GM12864 (cell line): Measurements from ENCODE around the gene SLC24A3.

ENCODE experiments used
- DNase-seq: peaks from one replicate; pipeline ENCODE4 v3.0.0-alpha.2; 2011; ENCODE audit warnings: low read depth
- H3K4me3 ChIP-seq: 2 replicates; pipeline ENCODE4 v1.5.1; 2011; ENCODE audit warnings: mild to moderate bottlenecking, low read depth, low read length, control low read depth
- TF ChIP-seq, protein P1 (sequence below): IDR thresholded peaks from 2 replicates; pipeline ENCODE4 v1.5.1; 2011; ENCODE audit warnings: low read depth, mild to moderate bottlenecking, moderate library complexity, low read length, control low read depth, inconsistent platforms; ENCODE audit errors: missing control alignments

Gene SLC24A3

GRCh38 chr20:19268426-19268825 is 56.0 kb downstream of the SLC24A3 start:
- TF ChIP-seq, protein P1, sequence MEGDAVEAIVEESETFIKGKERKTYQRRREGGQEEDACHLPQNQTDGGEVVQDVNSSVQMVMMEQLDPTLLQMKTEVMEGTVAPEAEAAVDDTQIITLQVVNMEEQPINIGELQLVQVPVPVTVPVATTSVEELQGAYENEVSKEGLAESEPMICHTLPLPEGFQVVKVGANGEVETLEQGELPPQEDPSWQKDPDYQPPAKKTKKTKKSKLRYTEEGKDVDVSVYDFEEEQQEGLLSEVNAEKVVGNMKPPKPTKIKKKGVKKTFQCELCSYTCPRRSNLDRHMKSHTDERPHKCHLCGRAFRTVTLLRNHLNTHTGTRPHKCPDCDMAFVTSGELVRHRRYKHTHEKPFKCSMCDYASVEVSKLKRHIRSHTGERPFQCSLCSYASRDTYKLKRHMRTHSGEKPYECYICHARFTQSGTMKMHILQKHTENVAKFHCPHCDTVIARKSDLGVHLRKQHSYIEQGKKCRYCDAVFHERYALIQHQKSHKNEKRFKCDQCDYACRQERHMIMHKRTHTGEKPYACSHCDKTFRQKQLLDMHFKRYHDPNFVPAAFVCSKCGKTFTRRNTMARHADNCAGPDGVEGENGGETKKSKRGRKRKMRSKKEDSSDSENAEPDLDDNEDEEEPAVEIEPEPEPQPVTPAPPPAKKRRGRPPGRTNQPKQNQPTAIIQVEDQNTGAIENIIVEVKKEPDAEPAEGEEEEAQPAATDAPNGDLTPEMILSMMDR = no peak
- no peak for DNase-seq
- H3K4me3 ChIP-seq = no peak overlapping the region

- TF ChIP-seq, protein P1 = no peak
- no peak for DNase-seq
- no peak overlapping the region for H3K4me3 ChIP-seq
These were observed 57.4 kb downstream of the SLC24A3 start for GRCh38 chr20:19269737-19270340.

DNA sequence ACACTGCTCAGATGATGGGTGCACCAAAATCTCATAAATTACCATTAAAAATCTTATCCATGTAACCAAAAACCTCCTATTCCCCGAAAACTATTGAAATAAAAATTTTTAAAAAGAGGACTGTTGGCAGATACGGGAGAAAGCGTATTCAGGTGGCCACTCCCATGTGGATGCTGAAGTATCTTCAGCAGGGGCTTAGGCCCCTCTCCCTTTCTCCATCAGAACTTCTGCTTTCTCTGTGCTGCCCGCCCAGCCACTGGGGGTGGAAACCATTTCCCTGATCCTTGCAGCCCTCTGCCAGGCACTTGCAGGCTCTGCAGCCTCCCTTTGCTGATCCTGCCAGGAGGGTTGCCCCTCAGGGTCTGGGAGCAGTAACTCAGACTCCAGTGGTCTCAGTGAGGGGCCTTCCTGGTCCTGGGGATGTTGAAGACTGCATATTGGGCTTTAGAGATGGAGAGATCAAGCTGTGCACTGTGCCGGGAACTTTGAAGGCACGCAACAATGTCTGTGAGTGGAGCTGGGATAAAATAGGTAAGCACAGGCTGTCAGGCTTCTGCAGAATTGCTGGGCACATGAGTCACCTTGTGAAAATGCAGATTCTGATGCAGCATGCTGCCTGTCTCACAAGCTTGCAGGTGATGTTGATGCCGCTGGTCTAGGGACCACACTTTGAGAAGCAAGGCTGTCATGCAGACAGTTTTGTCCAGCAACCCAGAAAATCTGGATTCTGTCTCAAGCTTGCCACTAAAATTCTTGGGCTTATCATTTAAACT is 59.6 kb downstream of the SLC24A3 start:
- DNase-seq = no peak
- TF ChIP-seq, protein P1 = no peak
- H3K4me3 ChIP-seq = no peak overlapping the region

DNA sequence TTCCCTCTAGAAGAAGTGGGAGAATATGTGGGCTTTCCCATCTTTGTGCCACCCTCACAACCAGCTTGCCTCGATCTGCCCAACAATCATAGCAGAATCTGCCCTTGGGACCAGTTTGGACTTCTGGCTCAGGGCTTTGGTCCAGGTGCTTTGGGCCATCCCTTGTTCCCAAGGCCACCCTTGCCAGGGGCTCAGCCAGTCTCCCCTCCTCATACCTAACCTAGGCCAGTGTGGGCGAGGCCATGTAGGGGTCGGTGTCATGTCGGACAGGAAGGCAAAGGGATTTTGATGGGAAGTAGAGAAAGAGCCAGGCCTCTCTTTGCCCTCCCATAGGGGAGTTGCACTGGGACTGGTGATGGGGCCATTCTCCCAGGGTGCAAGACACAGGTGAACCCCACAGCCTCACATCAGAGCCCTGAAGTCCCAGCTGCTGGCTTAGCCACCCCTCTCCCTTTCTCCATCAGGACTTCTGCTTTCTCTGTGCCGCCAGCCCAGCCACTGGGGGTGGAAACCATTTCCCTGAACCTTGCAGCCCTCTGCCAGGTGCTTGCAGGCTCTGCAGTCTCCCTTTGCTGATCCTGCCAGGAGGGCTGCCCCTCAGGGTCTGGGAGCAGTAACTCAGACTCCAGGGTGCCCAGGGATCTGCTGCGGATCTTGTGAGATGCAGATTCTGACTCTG is 60.7 kb downstream of the SLC24A3 start:
- TF ChIP-seq, protein P1 = no peak
- DNase-seq = no peak
- H3K4me3 ChIP-seq = no peak overlapping the region

DNA sequence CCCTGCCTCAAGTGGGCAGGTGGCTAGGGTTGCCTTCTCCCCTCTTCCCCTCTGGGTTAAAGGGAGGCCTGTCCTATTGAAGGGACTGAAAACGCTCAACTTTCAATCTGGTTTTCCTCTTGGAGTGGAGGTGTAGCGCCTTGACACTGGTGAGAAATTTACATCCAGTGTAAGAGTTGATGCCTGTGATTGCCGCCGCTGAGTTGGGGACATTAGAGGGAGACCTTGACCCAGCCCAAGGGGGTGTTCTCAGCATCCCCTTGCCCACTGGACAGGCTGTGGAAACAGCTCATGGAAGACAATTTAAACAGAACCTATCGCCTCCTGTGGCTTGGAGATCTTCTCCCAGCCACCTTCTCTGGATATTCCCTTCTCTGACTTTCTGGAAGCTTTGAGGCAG is 61.6 kb downstream of the SLC24A3 start:
- no peak overlapping the region for H3K4me3 ChIP-seq
- TF ChIP-seq, protein P1 = no peak
- DNase-seq = no peak

DNA sequence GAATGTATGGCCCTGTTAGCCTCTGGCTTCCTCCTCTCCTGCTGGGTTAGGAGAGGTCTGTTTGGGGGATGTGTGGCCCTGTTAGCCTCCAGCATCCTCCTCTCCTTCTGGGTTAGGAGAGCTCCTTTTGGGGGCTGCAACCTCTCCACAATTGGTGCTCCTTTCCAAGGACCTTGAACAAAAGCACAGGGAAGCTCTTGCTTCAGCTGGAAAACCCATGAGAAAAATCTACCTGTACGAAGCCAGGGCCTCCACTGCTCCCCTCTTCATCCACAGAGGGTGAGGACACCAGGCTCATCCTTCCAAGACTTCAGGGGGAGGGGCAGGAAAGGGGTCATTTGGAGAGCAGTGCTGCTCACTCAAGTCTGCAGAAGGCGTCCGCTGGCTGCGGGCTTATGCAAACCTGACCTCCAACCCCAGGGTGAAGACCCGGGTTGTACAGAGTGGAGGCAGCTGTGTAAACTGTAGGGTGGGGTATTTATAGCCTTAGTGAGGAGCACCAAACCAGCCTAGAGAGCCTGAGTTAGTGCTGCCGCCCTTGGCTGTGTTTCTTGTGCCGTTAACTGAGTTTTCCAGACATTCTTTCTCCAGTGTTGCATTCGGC is 62.1 kb downstream of the SLC24A3 start:
- no peak for DNase-seq
- no peak overlapping the region for H3K4me3 ChIP-seq
- TF ChIP-seq, protein P1 = no peak
